GM23338 (cell line): Measurements from ENCODE around the gene ASPHD2. TPM values are rescaled to one million over a fixed set of nuclear protein-coding genes. Genes with fewer than 3 reads are reported as not detected.

Experiments used
- ATAC-seq: fragments of 200-7000 bp; cut with Tn5 transposase; 3 replicates; pipeline ENCODE4 v1.9.1; 2020
- DNase-seq: peaks from one replicate; pipeline ENCODE4 v3.0.0-alpha.2; 2015; ENCODE audit warnings: low spot score
- H2AFZ ChIP-seq: fragments of 200-600 bp; sonication (generic); 2 replicates; pipeline ENCODE4 v1.8.0; 2016; ENCODE audit warnings: antibody characterized with exemption, mild to moderate bottlenecking, moderate library complexity
- H3F3A ChIP-seq: fragments of 200-600 bp; sonication (generic); replicated peaks from 2 replicates; pipeline ENCODE4 v1.8.0; 2017; ENCODE audit warnings: antibody characterized with exemption, mixed run types, low read depth
- H3K27ac ChIP-seq: fragments of 200-600 bp; sonication (generic); 2 replicates; pipeline ENCODE4 v1.6.1; 2016; ENCODE audit warnings: low read depth
- H3K27me3 ChIP-seq: fragments of 200-600 bp; sonication (generic); 2 replicates; pipeline ENCODE4 v1.8.0; 2016; ENCODE audit warnings: mild to moderate bottlenecking, mixed run types, moderate library complexity; ENCODE audit not compliant: insufficient read depth
- H3K36me3 ChIP-seq: fragments of 200-600 bp; sonication (generic); 2 replicates; pipeline ENCODE4 v1.8.0; 2016; ENCODE audit warnings: mild to moderate bottlenecking; ENCODE audit not compliant: insufficient read depth
- H3K4me1 ChIP-seq: fragments of 200-600 bp; sonication (generic); 2 replicates; pipeline ENCODE4 v1.8.0; 2016; ENCODE audit warnings: mild to moderate bottlenecking, moderate library complexity; ENCODE audit not compliant: insufficient read depth
- H3K4me2 ChIP-seq: fragments of 200-600 bp; sonication (generic); 2 replicates; pipeline ENCODE4 v1.7.1; 2017; ENCODE audit warnings: mixed run types
- H3K4me3 ChIP-seq: fragments of 200-600 bp; sonication (generic); 2 replicates; pipeline ENCODE4 v1.6.1; 2016; ENCODE audit warnings: mixed run types
- H3K79me2 ChIP-seq: fragments of 200-600 bp; sonication (generic); replicated peaks from 2 replicates; pipeline ENCODE4 v1.8.0; 2017; ENCODE audit warnings: mild to moderate bottlenecking; ENCODE audit not compliant: insufficient read depth
- H3K9me2 ChIP-seq: fragments of 200-600 bp; sonication (generic); 2 replicates; pipeline ENCODE4 v1.8.0; 2017; ENCODE audit not compliant: insufficient read depth
- H4K20me1 ChIP-seq: fragments of 200-600 bp; sonication (generic); replicated peaks from 2 replicates; pipeline ENCODE4 v1.8.0; 2017; ENCODE audit warnings: mild to moderate bottlenecking; ENCODE audit not compliant: insufficient read depth
- H3K27ac Mint-ChIP-seq: 2 replicates; pipeline ENCODE4 v1.8.0; 2020; ENCODE audit warnings: inconsistent platforms, mild to moderate bottlenecking, moderate library complexity, mixed read lengths
- H3K27me3 Mint-ChIP-seq: 3 replicates; pipeline ENCODE4 v1.8.0; 2022; ENCODE audit warnings: low read depth, mild to moderate bottlenecking, moderate library complexity, mixed read lengths, inconsistent platforms; ENCODE audit not compliant: insufficient read depth, poor library complexity
- H3K36me3 Mint-ChIP-seq: 3 replicates; pipeline ENCODE4 v1.8.0; 2021; ENCODE audit warnings: low read depth, mild to moderate bottlenecking, inconsistent platforms, moderate library complexity, mixed read lengths
- H3K4me1 Mint-ChIP-seq: 3 replicates; pipeline ENCODE4 v1.8.0; 2020; ENCODE audit warnings: mild to moderate bottlenecking, inconsistent platforms, mixed read lengths
- H3K4me3 Mint-ChIP-seq: 3 replicates; pipeline ENCODE4 v1.8.0; 2021; ENCODE audit warnings: moderate library complexity, mild to moderate bottlenecking, inconsistent platforms, mixed read lengths
- H3K9me3 Mint-ChIP-seq: 3 replicates; pipeline ENCODE4 v1.8.0; 2020; ENCODE audit warnings: moderate library complexity, mild to moderate bottlenecking, inconsistent platforms, mixed read lengths
- CREB1 ChIP-seq: fragments of 250-450 bp; sonication (Bioruptor Pico); IDR thresholded peaks from 2 replicates; pipeline ENCODE4 v1.5.0; 2020; ENCODE audit warnings: low read depth, mild to moderate bottlenecking, moderate library complexity
- ETS1 ChIP-seq: IDR thresholded peaks from 2 replicates; pipeline ENCODE4 v1.6.1; 2016; ENCODE audit warnings: antibody characterized with exemption
- EZH2 ChIP-seq: fragments of 200-600 bp; sonication (generic); IDR thresholded peaks from one replicate; pipeline ENCODE4 v1.8.0; 2017; ENCODE audit warnings: antibody characterized with exemption, mild to moderate bottlenecking, low read depth; ENCODE audit not compliant: unreplicated experiment
- EZH2phosphoT487 ChIP-seq: fragments of 200-600 bp; sonication (generic); IDR thresholded peaks from one replicate; pipeline ENCODE4 v1.8.1; 2018; ENCODE audit warnings: antibody characterized with exemption; ENCODE audit not compliant: unreplicated experiment
- JUNB ChIP-seq: IDR thresholded peaks from one replicate; pipeline ENCODE4 v1.6.1; 2016; ENCODE audit warnings: antibody characterized with exemption; ENCODE audit not compliant: unreplicated experiment
- NANOG ChIP-seq: IDR thresholded peaks from 2 replicates; pipeline ENCODE4 v1.6.1; 2016; ENCODE audit warnings: antibody characterized with exemption, borderline replicate concordance
- POLR2AphosphoS5 ChIP-seq: IDR thresholded peaks from 2 replicates; pipeline ENCODE4 v1.6.1; 2016; ENCODE audit warnings: antibody characterized with exemption, low read depth
- ZNF114 ChIP-seq: fragments of 250-450 bp; sonication (Bioruptor Pico); IDR thresholded peaks from 2 replicates; pipeline ENCODE4 v1.5.0; 2020; ENCODE audit warnings: mild to moderate bottlenecking, moderate library complexity
- ZNF331 ChIP-seq: fragments of 250-450 bp; sonication (Bioruptor Pico); IDR thresholded peaks from 2 replicates; pipeline ENCODE4 v1.5.0; 2020; ENCODE audit warnings: low read depth, mild to moderate bottlenecking, moderate library complexity
- ZNF462 ChIP-seq: fragments of 250-450 bp; sonication (Bioruptor Pico); IDR thresholded peaks from 2 replicates; pipeline ENCODE4 v1.5.0; 2020; ENCODE audit warnings: mild to moderate bottlenecking, moderate library complexity
- polyA plus RNA-seq: library from polyadenylated mRNA; unstranded; fragments of >200 nt; fragmentation: Nextera tagmentation; extraction: Ambion mirVana; gene quantifications from 2 replicates; pipeline ENCODE4 v1.2.1, GENCODE V29; 2016
- total RNA-seq: library from RNA; depleted of rRNA; stranded (reverse); fragments of >200 nt; shearing (Covaris generic); gene quantifications from 2 replicates; pipeline ENCODE4 v1.2.3, GENCODE V29; 2014
- TF ChIP-seq, protein P1 (sequence below), 2 experiments: fragments of 200-600 bp in 1 of 2; sonication (generic) in 1 of 2; conservative IDR thresholded peaks; 2 replicates each; pipeline versions ENCODE4 v1.5.1 to v1.6.1; 2016 to 2017; ENCODE audit warnings: antibody characterized with exemption in 2 of 2, low read depth in 2 of 2, mild to moderate bottlenecking in 2 of 2, moderate library complexity in 1 of 2

Gene ASPHD2
- total and polyA plus RNA-seq, 2 experiments from 2014 or later: 6.0 to 9.3 TPM

GRCh38 chr22:26410386-26410785 is 18.7 kb upstream of the ASPHD2 start:
- H3K4me3 Mint-ChIP-seq: no peak overlapping the region
- H3K36me3 ChIP-seq: no peaks in the 10 kb centered on the region
- H3K4me2 ChIP-seq: no peak overlapping the region
- H3K36me3 Mint-ChIP-seq: no peaks in the 10 kb centered on the region
- H3K4me1 ChIP-seq: no peaks in the 10 kb centered on the region
- H3F3A ChIP-seq: no peaks in the 10 kb centered on the region
- H4K20me1 ChIP-seq: no peaks in the 10 kb centered on the region
- no peaks in the 10 kb centered on the region for H3K27me3 Mint-ChIP-seq
- no peaks in the 10 kb centered on the region for H3K79me2 ChIP-seq
- H3K4me3 ChIP-seq: no peak overlapping the region
- no peak overlapping the region for H3K27ac ChIP-seq
- H3K27me3 ChIP-seq: no peaks in the 10 kb centered on the region
- no peak overlapping the region for H3K27ac Mint-ChIP-seq
- peaks cover 2% of the 10 kb centered on the region; the same call in 1 of the 3 replicates for H3K4me1 Mint-ChIP-seq
- TF ChIP-seq EZH2: no peak
- no peak for TF ChIP-seq NANOG
- no peak for TF ChIP-seq ZNF114
- no peak for TF ChIP-seq ZNF331 (CRISPR knock-in tag)
- TF ChIP-seq ZNF462: no peak
- no peak for TF ChIP-seq EZH2phosphoT487
- no peak for TF ChIP-seq ETS1
- TF ChIP-seq, protein P1, sequence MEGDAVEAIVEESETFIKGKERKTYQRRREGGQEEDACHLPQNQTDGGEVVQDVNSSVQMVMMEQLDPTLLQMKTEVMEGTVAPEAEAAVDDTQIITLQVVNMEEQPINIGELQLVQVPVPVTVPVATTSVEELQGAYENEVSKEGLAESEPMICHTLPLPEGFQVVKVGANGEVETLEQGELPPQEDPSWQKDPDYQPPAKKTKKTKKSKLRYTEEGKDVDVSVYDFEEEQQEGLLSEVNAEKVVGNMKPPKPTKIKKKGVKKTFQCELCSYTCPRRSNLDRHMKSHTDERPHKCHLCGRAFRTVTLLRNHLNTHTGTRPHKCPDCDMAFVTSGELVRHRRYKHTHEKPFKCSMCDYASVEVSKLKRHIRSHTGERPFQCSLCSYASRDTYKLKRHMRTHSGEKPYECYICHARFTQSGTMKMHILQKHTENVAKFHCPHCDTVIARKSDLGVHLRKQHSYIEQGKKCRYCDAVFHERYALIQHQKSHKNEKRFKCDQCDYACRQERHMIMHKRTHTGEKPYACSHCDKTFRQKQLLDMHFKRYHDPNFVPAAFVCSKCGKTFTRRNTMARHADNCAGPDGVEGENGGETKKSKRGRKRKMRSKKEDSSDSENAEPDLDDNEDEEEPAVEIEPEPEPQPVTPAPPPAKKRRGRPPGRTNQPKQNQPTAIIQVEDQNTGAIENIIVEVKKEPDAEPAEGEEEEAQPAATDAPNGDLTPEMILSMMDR (conservative IDR thresholded peaks at IDR 0.05; ENCODE audit: low read depth in 2 of 2): no peak
- no peak for TF ChIP-seq POLR2AphosphoS5
- no peak for TF ChIP-seq JUNB
- TF ChIP-seq CREB1 (CRISPR knock-in tag): no peak
- no peak for DNase-seq
- no peak overlapping the region for H2AFZ ChIP-seq
- H3K9me3 Mint-ChIP-seq: no peaks in the 10 kb centered on the region
- 0 out of 2 replicates have a peak, but pooled peaks cover 4% of the 10 kb centered on the region for H3K9me2 ChIP-seq
- no peak for ATAC-seq
